H1 (cell line): Measurements from ENCODE around the gene SGK1.

Experiments used
- ATF2 ChIP-seq: IDR thresholded peaks from 2 replicates; pipeline ENCODE4 v1.6.1; 2012; ENCODE audit warnings: low read length, inconsistent platforms
- CHD1 ChIP-seq: IDR thresholded peaks from 2 replicates; pipeline ENCODE4 v1.6.1; 2012; ENCODE audit warnings: low read depth, low read length, improper control_type of control experiment
- CTCF ChIP-seq, 3 experiments: IDR thresholded peaks; 1 replicate in 2 of 3; 2 replicates in 1 of 3; pipeline versions ENCODE4 v1.5.1 to v1.6.1; 2011; ENCODE audit warnings: low read length in 3 of 3, mild to moderate bottlenecking in 3 of 3, inconsistent platforms in 2 of 3, low read depth in 1 of 3, moderate library complexity in 1 of 3; ENCODE audit not compliant: insufficient read depth in 1 of 3; ENCODE audit errors: control extremely low read depth in 1 of 3
- MAX ChIP-seq: IDR thresholded peaks from 2 replicates; pipeline ENCODE4 v1.6.1; 2012; ENCODE audit warnings: inconsistent platforms
- POLR2A ChIP-seq, 2 experiments: IDR thresholded peaks; 1 replicate in 1 of 2; 2 replicates in 1 of 2; pipeline ENCODE4 v1.6.1; 2011; ENCODE audit warnings: low read depth in 2 of 2, low read length in 2 of 2, mild to moderate bottlenecking in 2 of 2; ENCODE audit errors: control extremely low read depth in 1 of 2

GRCh38 chr6:134289204-134289575 is 28.7 kb downstream of the SGK1 start:
- TF ChIP-seq ATF2 (no peak), CTCF (IDR thresholded peaks at IDR 0.05; ENCODE audit: control extremely low read depth in 1 of 3, insufficient read depth in 1 of 3, low read depth in 1 of 3, low read length in 3 of 3) (no peak), POLR2A (IDR thresholded peaks at IDR 0.05; ENCODE audit: control extremely low read depth in 1 of 2, low read depth in 2 of 2, low read length in 2 of 2) (no peak), CHD1 (no peak), MAX (no peak)
